Measurements from ENCODE around the gene TIMP3.

Gene TIMP3

DNA sequence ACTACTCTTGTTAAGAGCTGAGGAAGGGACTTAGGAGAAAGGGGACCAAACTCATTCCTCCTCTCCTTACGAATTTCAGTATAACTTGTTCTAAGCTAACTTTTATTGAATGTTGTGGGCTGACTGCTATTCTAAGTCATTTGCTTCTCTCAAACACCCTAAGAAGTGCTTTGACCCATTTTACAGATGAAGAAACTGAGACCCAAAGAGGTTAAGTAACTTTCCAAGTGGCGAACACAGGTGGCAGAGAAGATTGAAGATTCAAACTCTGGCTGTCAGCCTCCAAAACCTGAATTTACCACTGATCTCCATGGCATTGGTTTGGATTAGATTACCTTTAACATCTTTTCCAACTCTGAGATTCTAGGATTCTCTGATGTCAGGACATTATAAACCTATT lies 52.2 kb downstream of the TIMP3 start (continued):
- TF ChIP-seq TSHZ2 (CRISPR knock-in tag; IDR thresholded peaks at IDR 0.05) = no peak
- TF ChIP-seq, protein P1, sequence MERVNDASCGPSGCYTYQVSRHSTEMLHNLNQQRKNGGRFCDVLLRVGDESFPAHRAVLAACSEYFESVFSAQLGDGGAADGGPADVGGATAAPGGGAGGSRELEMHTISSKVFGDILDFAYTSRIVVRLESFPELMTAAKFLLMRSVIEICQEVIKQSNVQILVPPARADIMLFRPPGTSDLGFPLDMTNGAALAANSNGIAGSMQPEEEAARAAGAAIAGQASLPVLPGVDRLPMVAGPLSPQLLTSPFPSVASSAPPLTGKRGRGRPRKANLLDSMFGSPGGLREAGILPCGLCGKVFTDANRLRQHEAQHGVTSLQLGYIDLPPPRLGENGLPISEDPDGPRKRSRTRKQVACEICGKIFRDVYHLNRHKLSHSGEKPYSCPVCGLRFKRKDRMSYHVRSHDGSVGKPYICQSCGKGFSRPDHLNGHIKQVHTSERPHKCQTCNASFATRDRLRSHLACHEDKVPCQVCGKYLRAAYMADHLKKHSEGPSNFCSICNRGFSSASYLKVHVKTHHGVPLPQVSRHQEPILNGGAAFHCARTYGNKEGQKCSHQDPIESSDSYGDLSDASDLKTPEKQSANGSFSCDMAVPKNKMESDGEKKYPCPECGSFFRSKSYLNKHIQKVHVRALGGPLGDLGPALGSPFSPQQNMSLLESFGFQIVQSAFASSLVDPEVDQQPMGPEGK (CRISPR knock-in tag; IDR thresholded peaks at IDR 0.05; ENCODE audit: borderline replicate concordance) = no peak
- no peak for TF ChIP-seq CREB5 (CRISPR knock-in tag; IDR thresholded peaks at IDR 0.05; ENCODE audit: low read depth)
- TF ChIP-seq ZC3H10 (CRISPR knock-in tag; IDR thresholded peaks at IDR 0.05) = no peak
- TF ChIP-seq CSDC2 (CRISPR knock-in tag; IDR thresholded peaks at IDR 0.05) = no peak
- no peak for TF ChIP-seq GLIS3 (CRISPR knock-in tag; IDR thresholded peaks at IDR 0.05)
- no peak for TF ChIP-seq ISL1 (CRISPR knock-in tag; IDR thresholded peaks at IDR 0.05)
- no peak for TF ChIP-seq PPARA (CRISPR knock-in tag; IDR thresholded peaks at IDR 0.05; ENCODE audit: borderline replicate concordance)

- TF ChIP-seq ESRRG (CRISPR knock-in tag; IDR thresholded peaks at IDR 0.05) = no peak
- TF ChIP-seq CREB5 (CRISPR knock-in tag; IDR thresholded peaks at IDR 0.05; ENCODE audit: low read depth) = no peak
- TF ChIP-seq OSR1 (CRISPR knock-in tag; IDR thresholded peaks at IDR 0.05) = no peak
- TF ChIP-seq ARNTL (CRISPR knock-in tag; IDR thresholded peaks at IDR 0.05; ENCODE audit: borderline replicate concordance, low read depth) = no peak
- TF ChIP-seq ZFP3 (CRISPR knock-in tag; IDR thresholded peaks at IDR 0.05) = no peak
- TF ChIP-seq TCF4 (CRISPR knock-in tag; IDR thresholded peaks at IDR 0.05; ENCODE audit: borderline replicate concordance) = no peak
- no peak for TF ChIP-seq ZNF565 (CRISPR knock-in tag; conservative IDR thresholded peaks at IDR 0.05; ENCODE audit: low read depth)
- no peak for TF ChIP-seq ZFP30 (CRISPR knock-in tag; IDR thresholded peaks at IDR 0.05)
- no peak for TF ChIP-seq GLIS3 (CRISPR knock-in tag; IDR thresholded peaks at IDR 0.05)
- TF ChIP-seq PPARA (CRISPR knock-in tag; IDR thresholded peaks at IDR 0.05; ENCODE audit: borderline replicate concordance) = no peak
- TF ChIP-seq RARB (CRISPR knock-in tag; IDR thresholded peaks at IDR 0.05) = no peak
- TF ChIP-seq, protein P1 (CRISPR knock-in tag; IDR thresholded peaks at IDR 0.05; ENCODE audit: borderline replicate concordance) = no peak
- TF ChIP-seq, protein P2, sequence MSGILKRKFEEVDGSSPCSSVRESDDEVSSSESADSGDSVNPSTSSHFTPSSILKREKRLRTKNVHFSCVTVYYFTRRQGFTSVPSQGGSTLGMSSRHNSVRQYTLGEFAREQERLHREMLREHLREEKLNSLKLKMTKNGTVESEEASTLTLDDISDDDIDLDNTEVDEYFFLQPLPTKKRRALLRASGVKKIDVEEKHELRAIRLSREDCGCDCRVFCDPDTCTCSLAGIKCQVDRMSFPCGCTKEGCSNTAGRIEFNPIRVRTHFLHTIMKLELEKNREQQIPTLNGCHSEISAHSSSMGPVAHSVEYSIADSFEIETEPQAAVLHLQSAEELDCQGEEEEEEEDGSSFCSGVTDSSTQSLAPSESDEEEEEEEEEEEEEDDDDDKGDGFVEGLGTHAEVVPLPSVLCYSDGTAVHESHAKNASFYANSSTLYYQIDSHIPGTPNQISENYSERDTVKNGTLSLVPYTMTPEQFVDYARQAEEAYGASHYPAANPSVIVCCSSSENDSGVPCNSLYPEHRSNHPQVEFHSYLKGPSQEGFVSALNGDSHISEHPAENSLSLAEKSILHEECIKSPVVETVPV (CRISPR knock-in tag; IDR thresholded peaks at IDR 0.05) = no peak
- TF ChIP-seq SNAI2 (CRISPR knock-in tag; IDR thresholded peaks at IDR 0.05) = no peak
- TF ChIP-seq POU6F1 (CRISPR knock-in tag; IDR thresholded peaks at IDR 0.05; ENCODE audit: borderline replicate concordance, low read depth) = no peak
- TF ChIP-seq BACH2 (CRISPR knock-in tag; IDR thresholded peaks at IDR 0.05; ENCODE audit: borderline replicate concordance) = no peak
- ATAC-seq = no peak
Observed at GRCh38 chr22:32854351-32854804, 52.9 kb downstream of the TIMP3 start.

Measured in SK-N-SH treated with all-trans-retinoic acid at 6 μM for 48 hours (cell line).